ENCODE measurements around the gene CDK5R1.
"Not testable (repeated sequence)": the region's sequence is repeated elsewhere in the genome, so short reads cannot be mapped to it uniquely, and the experiment has no call there.

DNA sequence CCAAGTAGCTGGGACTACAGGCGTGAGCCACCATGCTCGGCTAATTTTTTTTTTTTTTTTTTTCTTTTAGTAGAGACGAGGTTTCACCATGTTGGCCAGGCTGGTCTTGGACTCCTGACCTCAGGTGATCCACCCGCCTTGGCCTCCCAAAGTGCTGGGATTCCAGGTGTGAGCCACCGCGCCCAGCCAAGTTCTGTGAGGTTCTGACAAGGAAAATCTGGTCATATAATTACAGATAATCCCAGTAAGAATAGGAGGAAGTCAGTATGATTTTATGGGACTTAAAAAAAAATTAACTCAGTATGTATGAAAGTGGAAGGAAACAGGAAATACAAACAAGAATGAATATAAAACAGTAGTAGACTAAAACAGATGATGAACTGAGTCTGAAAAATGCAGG, 36.4 kb upstream of the CDK5R1 start:
- TF ChIP-seq, protein P1, sequence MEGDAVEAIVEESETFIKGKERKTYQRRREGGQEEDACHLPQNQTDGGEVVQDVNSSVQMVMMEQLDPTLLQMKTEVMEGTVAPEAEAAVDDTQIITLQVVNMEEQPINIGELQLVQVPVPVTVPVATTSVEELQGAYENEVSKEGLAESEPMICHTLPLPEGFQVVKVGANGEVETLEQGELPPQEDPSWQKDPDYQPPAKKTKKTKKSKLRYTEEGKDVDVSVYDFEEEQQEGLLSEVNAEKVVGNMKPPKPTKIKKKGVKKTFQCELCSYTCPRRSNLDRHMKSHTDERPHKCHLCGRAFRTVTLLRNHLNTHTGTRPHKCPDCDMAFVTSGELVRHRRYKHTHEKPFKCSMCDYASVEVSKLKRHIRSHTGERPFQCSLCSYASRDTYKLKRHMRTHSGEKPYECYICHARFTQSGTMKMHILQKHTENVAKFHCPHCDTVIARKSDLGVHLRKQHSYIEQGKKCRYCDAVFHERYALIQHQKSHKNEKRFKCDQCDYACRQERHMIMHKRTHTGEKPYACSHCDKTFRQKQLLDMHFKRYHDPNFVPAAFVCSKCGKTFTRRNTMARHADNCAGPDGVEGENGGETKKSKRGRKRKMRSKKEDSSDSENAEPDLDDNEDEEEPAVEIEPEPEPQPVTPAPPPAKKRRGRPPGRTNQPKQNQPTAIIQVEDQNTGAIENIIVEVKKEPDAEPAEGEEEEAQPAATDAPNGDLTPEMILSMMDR (conservative IDR thresholded peaks at IDR 0.05) = not testable (repeated sequence)
- not testable (repeated sequence) for TF ChIP-seq ZFX (IDR thresholded peaks at IDR 0.05)
